Measurements from ENCODE around the gene DHX8.
A peak's percentile ranks its signal among the peaks of the same experiment; 100 is the strongest.
"Not testable (repeated sequence)": the region's sequence is repeated elsewhere in the genome, so short reads cannot be mapped to it uniquely, and the experiment has no call there.

DHX8 gene

DNA sequence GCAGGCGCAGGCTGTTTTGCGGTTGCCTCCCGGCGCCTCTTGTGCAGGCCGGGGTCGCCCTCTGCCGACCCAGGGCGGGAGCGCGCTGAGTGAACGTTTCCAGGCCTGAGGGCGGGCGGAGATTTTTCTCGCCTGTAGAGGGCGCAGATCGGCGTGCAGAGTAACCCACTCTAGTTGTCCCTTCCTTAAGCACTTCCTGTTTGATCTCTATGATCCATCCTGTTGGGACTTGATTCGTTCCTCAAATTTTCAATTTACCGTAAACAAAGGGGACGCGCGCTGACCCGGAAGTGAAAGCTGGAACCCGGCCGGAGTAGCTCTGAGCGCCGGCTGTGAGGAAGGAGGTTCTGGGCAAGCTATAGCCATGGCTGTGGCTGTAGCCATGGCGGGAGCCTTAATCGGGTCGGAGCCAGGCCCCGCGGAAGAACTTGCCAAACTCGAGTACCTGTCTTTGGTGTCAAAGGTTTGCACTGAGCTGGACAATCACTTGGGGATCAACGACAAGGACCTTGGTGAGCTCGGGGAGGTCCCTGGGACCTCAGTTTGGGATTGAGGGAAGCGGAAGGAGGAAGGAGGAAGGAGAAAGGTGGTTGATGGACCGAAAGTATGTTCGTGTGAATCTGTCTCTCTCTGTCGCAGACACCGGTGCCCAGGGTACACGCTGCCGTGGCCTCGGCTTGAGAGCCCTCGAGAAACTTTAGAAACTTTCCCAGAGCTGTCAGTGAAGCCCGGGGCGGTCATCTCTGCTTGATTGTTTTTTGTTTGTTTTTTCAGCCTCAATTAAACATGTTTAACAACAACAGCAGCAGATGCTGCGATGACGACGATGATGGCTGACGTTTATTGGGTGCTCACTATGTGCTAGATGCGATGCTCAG lies at the start of gene DHX8:
Gene DHX8, plus strand, starts transcription at position 302 of the 878 bp plus-strand sequence. Its CDS starts 63 bp downstream, at position 365.
- DNase-seq (ENCODE audit: low spot score), result peak; percentile 93

DNA sequence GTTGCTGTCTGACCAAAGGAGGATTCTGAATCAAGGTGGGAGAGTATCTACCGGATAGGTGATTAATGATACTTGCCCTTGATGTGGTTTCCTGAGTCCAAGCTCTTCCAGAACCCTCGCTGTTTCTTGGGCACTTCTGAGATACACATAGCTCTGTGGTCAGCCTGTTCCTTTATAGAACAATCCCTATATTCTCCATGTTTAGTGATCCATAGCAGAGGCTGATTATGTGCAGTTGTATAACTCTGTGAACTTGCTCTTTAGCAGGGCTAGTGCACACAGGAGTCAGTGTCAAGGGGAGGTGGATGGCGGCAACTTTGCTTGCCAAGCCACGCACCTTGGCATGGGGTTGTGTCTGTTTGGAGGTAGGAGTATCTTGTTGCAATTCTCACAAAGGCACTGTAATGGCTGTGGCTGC lies 48.9 kb upstream of the DHX8 start:
- DNase-seq (ENCODE audit: low spot score), result no peak

DNA sequence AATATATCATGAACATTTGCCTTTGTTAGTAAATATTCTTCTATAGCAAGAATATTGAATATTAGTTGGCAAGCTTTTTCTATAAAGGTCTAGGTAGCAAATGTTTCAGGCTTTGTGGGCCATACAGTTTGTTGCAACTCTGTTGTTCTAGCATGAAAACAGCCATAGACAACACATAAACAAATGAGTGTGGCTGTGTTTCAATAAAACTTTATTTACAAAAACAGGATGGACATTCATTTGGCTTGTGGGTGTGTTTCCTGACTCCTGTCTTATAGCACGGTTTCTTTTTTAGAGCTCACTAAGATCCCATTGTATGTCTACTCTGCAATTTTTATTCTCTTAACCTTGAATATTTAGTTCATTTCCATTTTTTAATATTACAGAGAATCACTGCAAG lies 46.0 kb upstream of the DHX8 start:
- DNase-seq (ENCODE audit: low spot score), result no peak

DNA sequence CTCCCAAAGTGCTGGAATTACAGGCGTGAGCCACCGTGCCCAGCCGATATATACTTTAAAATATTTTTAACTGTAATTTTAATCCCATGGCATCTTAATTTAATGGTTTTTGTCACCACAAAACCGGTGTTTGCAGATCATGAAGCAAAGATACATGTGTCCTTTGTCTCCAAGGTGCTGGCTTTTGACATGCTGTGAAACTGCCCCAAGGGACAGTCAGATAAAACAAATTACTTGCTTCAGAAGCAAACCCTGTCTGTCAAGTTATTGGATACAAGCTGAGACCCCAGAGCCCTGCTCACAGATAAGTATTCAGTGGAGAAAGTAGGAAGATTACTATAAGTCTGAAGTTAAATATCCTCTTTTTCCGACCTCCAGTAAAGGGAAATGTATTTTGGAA lies 45.1 kb upstream of the DHX8 start:
- no peak for DNase-seq (ENCODE audit: low spot score)

DNA sequence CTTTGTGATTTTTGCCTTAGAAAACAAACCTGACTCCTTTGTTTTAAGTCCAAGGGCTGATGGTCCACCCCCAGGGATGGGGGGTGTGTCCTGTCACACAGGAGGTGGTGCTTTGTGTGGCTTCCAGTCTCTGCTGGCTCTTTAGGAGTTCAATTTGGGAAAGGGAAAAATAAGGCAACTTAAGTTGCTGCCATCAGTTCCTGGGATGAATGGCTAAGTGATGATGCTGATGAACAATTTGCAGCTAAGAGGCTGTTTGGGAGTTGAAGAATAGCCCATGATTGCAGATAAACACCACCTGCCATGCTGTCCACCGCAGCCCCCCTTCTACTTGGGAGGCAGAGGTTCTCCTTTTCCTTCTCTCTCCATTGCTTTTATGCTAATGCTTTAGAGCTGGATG lies 44.7 kb upstream of the DHX8 start:
- no peak for DNase-seq (ENCODE audit: low spot score)

DNA sequence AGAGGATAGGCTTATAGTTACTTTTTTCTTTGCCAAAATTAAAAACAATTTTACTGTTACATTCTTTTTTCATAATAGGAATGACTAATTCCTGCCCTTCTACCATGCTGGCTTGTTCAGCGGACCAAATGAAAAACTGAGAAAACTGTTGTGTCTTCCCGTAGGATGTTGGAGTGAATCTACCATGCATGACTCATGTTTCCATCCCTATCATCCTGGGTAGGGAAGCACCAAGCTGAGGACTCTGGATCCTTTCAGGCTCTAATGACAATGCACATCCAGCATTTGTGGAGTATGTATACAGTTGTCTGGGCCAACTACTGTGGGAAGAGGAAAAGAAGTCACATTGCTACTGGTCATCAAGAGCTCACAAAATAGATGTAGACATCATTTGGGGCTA lies 41.1 kb upstream of the DHX8 start:
- no peak for DNase-seq (ENCODE audit: low spot score)

DNA sequence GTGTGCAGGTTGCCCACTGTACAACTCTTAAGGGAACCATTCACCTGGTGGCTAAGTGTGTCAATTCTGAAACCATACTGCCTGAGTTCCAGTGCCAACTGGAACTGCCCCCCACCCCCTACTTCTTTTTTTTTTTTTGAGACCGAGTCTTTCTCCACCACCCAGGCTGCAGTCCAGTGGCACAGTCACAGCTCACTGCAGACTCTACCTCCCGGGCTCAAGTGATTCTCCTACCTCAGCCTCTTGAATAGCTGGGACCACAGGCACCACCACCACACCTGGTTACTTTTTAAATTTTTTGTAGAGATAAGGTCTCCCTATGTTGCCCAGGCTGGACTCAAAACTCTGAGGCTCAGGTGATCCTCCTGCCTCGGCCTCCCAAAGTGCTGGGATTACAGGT lies 40.4 kb upstream of the DHX8 start:
- DNase-seq (ENCODE audit: low spot score), result no peak

DNA sequence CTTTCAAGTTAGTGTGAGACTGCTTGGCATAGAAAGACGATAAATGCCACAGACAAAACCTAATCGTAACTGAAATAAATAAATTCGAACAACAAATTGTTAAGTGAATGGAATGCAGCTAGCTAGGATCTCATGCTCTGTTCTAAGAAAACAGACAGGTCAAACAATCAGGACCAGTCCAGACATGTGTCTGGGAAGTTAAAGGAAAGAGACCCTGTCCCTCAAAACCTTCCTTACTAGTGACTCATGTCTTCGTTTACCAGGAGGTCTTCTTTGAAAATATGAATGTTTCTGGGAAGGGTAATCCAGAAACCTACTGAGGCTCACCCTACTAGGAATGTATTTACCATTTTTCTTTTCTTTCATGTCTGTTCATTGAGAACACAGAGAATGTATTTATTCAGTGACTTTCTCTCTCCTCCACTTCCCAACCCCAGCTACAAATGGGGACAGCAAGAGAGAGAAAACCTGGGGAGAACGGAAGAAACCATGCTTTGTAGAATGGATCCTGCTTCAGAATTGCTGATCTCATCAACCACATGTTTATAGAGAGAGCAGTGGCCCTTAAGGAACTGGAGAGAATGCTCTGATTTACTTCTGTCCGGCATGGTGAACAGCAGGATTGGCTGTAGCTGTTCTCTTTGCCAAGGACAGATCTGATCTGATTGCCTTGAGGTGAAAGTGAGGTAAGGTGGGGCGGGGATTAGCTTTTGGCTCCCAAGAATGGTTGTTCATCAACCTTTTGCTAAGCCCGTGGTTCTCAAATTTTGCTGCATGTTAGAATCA lies 39.4 kb upstream of the DHX8 start:
- no peak for DNase-seq (ENCODE audit: low spot score)

DNA sequence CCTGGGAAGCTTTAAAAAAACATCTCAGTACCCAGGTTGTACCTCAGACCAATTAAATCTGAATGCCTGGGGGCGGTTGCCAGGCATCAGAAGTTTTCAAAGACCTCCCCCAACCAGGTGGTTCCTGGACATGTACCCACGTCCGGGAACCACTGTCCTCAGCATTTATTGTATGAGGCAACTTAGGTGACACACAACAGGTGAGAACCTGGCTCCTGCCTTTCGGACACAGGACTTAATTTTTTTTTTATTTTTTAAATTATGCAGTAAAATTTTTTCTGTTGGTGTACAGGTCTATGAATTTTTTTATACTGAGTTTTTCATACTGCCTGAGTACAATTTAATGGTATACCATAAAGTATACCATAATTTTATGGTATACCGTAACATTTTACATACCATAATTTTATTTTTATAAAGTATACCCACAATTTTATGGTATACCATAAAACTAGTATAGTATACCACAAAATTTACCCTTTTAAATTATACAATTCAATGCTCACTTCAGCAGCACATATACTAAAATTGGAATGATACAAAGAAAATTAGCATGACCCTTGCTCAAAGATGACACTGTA lies 38.7 kb upstream of the DHX8 start:
- no peak for DNase-seq (ENCODE audit: low spot score)

DNA sequence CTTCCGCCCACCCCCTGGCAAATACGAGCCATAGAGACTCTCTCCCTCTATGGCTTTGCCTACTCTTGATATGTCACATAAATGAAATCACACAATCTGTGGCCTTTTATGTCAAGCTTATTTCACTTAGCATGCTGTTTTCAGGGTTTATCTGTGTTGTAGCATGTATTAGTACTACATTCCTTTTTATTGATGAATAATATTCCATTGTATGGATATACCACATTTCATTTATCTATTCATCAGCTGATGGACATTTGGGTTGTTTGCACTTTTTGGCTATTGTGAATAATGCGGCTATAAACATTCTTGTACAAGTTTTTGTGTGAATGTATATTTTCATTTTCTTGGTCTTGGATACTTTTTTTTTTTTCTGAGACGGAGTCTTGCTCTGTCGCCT lies 37.0 kb upstream of the DHX8 start:
- DNase-seq (ENCODE audit: low spot score), result no peak

DNA sequence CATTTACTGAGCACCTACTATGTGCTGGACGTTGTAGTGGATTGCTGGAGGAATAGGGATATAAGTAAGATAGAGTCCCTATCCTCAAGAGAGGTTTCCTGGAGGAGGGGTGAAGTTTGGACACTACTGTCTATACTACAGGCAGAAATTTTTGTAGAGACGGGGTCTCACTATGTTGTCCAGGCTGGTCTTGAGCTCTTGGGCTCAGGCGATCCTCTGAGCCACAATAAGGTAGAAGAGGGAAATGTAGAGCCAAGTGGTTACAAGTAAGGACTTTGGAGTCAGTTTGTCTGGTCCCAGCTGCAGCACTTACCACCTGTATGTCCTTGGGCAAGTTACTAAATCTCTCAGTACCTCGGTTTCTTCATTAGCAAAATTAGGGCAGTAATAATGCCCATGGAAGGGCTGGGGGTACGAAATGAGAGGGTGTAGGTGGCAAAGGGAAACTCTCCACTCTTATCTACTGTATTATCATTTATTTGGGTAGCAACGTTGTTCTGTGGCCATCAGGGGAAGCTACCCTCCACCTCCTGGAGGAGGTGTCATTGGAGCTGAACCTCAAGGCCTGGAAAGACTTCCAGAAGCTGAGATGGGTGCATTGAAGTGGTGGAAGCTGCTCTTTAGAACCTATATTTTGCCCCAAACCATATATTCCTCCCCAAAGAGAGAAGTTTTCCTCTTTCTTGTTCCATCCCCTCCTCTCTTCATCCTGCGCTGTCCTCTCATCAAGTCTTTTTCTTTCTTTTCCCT lies 34.9 kb upstream of the DHX8 start:
- no peak for DNase-seq (ENCODE audit: low spot score)

DNA sequence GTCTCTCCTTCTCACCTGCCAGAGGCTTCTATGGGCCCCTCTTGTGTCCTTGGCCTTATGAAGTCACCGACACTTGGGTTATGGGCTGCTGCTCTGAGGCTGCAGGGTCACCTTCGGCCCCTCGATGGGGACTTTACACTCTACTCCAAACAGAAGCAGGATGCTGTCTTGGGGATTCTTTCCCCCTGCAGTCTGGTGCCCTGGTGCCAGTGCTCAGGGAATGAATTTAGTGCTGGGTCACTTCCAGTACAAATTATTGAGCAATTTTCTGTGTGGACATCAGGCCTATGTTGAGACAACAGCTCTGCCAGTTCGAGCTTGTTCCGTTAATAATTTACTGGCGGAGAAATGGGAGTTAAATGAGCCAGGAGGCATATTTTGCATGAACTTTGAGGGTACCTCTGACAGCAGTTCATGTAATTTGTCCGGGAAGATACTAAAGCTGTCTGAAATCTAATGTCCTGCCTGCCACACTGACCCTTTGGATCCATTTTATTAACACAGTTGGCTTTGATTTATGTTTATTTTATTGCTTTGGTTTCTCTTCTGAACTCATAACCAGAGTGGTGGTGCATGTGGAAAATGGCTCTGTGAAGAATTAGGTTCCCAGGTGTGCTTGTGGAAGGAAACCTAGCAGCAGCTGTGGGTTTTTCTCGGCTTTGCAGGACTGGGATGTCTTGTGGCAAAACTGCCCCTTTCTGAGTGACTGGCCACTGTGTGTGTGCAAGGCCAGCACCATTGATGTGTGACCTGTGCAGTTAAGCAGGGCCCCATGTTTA lies 34.1 kb upstream of the DHX8 start:
- no peak for DNase-seq (ENCODE audit: low spot score)

DNA sequence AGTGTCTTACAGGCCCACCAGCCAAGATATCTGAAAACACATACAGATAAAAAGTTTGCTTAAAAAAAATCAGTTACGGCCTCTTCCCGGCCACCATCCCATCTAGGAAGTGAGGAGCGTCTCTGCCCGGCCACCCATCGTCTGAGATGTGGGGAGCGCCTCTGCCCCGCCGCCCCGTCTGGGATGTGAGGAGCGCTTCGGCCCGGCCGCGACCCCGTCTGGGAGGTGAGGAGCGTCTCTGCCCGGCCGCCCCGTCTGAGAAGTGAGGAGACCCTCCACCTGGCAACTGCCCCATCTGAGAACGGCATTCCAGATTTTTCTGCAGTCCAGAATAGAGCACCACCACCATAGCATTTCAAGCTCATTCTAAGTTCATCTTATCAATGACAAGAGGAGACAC lies 33.0 kb upstream of the DHX8 start:
- not testable (repeated sequence) for DNase-seq (ENCODE audit: low spot score)

DNA sequence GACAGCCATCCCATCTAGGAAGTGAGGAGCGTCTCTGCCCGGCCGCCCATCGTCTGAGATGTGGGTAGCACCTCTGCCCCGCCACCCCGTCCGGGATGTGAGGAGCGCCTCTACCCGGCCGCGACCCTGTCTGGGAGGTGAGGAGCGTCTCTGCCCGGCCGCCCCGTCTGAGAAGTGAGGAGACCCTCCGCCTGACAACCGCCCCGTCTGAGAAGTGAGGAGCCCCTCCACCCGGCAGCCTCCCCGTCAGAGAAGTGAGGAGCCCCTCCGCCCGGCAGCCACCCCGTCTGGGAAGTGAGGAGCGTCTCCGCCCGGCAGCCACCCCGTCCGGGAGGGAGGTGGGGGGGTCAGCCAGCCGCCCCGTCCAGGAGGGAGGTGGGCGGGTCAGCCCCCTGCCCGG lies 32.0 kb upstream of the DHX8 start:
- DNase-seq (ENCODE audit: low spot score), result not testable (repeated sequence)

DNA sequence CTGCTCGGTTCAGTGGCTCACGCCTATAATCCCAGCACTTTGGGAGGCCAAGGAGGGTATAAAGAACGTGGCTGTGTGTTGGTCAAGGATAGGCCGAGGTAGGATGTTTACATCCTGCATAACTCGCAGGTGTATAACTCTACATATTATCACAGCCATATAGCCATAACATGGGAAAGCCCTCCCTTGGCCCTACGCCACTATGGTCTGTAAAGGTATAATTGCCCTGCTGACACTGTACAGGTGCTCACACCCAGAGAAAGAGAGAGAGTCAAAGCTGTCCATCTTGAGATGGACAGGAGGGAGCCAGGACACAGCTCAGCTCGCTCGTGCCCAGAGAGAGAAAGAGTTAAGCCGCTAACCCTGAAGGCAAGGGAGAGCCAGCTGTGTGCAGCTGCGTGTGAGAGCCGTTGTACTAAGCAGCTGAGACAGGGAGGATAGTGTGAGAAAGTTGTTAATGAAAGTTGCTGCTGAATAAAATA lies 30.4 kb upstream of the DHX8 start:
- DNase-seq (ENCODE audit: low spot score), result no peak

DNA sequence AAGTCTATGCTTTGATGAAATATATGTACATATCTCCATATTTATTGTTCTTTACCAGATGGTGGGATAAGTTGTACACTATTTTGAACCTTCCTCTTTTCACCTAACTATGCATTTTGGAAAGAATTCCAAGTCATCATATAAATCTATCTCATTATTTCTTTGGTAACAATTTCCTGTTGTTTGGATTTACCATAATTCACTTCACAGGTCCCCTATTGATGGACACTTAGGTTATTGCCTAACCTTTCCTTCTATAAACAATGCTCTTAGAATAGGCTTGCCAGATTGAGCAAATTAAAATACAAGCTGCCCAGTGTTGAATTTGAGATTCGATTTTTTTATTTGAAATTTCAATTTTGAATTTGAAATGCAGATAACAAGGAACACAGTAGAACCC lies 28.9 kb upstream of the DHX8 start:
- no peak for DNase-seq (ENCODE audit: low spot score)

DNA sequence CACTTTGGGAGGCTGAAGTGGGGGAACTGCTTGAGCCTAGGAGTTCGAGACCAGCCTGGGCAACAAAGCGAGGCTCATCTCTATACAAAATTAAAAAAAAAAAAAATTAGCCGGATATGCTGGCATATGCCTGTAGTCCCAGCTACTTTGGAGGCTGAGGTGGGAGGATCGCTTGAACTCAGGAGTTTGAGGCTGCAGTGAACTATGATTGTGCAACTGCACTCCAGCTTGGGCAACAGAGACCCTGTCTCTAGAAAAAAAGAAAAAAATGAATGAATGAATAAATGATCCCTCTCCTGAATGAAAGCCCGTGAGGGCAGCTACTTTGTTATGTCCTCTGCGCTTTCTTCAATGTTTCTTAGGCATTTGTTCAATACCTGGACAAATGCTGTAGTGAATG lies 27.7 kb upstream of the DHX8 start:
- DNase-seq (ENCODE audit: low spot score), result no peak

DNA sequence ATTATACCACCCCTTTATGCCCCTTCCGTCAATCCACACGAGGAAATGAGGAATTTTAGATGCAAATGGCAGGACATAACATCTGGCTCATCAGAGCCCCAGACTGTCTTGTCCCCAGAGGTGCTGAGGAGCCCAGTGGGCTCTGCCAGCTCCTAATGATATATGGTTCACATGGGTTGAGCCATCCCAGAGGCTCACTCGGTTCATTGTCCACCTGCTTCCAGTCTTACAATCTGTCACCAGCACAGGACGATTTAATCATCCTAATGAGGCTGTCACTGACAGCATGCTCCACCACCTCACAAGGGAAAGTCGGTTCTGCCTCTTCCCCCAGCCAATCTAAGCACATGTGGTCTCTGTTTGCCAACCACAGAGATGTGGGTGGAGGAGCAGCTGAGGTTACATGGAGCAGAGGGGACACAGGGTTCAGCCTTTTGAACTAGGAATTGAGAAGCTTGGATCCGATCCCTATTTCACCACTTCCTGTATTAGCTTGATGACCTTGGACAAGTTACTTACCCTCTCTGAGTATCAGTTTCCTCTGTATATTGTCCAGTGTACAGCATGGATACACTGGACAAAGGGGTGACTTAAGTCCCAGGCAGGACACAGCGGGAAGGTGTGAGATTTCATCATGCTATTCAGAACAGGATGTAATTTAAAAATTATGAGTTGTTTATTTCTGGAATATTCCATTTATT lies 27.0 kb upstream of the DHX8 start:
- no peak for DNase-seq (ENCODE audit: low spot score)

DNA sequence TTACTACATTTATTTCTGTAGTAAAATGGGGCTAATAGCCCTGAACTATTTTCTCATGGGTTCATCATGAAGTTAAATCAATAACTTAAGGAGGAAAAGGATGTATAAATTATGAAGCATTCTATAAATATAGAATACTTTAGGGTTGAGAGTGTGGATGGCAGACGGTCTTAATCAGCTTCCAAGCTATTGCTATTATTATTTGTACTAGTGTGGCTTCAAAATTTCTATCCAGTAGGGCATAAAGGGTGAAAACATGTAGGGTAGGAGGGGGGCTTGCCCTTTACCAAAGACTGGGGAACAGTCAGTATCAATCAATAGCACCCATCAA lies 26.4 kb upstream of the DHX8 start:
- no peak for DNase-seq (ENCODE audit: low spot score)

DNA sequence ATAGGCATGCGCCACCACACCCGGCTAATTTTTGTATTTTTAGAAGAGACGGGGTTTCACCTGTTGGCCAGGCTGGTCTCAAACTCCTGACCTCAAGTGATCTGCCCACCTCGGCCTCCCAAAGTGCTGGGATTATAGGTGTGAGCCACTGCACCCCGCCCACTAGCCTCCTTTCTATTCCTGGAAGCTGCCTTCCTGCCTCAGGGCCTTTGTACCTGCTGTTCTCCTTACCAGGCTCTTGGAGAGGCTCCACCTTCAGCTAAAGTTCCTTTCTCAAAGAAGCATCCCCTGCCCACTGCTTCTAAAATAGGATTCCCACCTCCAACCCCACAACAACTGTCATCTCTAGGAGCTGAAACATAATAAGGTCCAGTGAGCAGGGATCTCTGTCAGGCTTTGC lies 23.9 kb upstream of the DHX8 start:
- not testable (repeated sequence) for DNase-seq (ENCODE audit: low spot score)

DNA sequence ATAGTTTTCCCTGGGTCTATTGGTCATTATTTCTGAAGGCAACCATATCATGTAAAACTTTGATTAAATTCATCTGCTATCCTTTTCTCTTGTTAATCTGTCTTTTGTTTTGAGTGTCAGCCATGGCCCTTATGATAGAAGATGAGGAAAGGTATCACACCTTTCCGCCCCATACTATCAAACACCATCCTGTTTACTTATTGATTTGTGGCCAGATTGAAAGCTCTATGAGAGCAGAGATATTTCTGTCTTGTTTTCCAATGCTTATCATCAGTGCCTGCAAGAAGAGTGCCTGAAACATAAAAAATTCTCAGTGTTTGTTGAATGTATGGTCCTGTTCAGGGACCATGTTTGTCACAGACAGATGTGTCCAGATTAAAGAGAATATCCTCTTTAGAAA lies 22.6 kb upstream of the DHX8 start:
- DNase-seq (ENCODE audit: low spot score), result no peak

Measured in iPS-NIHi11 (cell line).